GM19467 (cell line): Measurements from ENCODE around the gene TNRC18.

ENCODE experiments used
- ATAC-seq: cut with Tn5 transposase; IDR thresholded peaks from one replicate; pipeline ENCODE4 v1.9.1; 2021; ENCODE audit warnings: mild to moderate bottlenecking, moderate library complexity; ENCODE audit not compliant: unreplicated experiment

The TNRC18 gene

DNA sequence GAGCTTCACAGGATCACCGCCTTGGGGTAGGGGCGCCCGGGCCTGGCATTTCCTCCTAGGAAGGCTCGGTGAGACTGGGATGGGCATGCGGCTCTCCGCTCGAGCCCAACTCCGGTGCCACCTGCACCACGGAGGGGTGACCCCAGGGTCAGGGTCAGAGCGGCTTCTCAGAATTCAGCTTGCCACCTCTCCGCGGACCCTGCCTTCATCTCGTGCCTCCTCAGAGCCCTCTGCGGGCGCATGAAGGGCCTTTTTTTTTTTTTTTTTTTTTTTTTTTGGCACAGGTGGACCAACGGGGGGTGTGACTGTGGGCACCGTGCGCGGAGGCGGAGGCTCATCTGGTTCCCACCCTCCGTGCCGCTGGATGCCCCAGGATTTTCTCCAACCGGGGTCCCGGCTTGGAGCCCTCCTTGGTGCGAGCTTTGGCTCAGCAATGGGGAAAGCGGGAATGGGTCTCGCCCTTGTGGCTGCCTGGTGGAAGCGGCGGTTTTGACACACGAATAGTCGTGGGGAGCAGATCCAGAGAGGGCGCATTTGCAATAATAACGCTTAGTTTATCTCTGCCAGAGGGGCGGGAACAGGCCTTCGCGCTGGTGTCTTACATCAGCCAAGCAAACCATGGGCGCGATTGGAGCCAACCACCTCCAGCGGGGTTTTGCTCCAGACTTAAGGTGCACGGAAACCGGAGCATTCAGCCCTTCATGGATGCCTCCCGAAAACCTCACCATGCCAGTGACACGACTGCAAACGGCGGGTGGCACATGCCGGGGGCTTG, 5.0 kb upstream of the TNRC18 start:
- ATAC-seq = no peak

DNA sequence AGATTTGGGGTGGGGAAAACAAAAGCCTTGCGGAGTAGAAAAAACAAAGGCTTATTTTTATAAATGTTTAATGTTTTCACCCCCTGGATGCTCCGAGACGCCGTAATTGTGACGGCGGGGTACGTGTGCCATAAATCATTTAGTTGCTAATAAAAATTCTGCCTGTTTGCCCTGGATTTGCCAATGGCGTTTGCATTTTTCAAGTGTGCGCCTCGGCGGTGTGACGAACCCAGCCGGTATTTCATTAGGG, 2.5 kb upstream of the TNRC18 start:
- no peak for ATAC-seq

DNA sequence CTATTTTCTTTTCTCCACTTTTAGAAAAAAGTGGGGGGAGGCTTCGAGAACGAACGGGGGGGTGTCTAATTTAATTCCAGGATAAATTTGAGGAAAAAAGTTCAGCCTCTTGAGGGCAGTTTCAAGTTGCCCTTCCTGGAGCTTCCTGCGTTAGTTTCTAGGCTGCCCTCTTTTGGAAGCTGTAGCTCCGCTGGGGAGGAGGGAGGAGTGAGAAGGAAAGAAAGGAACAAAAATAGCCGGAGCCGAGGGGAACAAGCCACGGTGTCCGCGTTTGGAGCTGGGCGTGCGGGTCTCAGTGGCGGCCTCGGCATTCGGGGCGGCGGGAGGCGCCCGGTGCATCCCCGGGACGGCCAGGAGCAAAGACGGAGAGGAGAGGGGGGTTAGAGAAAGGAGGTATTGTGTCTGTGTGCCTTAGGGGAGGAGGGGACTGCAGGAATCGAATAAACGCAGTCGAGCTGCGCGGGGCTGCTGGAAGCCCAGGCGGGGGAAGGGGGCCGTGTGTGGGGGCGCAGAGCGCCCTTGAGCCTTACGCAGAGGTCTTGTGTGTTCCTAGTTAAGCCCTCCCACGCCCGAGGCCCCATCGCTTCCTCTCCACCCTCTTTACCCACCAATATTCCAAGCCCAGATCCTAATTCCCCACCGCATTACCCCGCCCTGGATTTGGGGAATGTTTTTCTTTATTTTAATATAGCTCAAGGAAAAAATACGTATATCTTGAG, 2.0 kb upstream of the TNRC18 start:
- no peak for ATAC-seq

DNA sequence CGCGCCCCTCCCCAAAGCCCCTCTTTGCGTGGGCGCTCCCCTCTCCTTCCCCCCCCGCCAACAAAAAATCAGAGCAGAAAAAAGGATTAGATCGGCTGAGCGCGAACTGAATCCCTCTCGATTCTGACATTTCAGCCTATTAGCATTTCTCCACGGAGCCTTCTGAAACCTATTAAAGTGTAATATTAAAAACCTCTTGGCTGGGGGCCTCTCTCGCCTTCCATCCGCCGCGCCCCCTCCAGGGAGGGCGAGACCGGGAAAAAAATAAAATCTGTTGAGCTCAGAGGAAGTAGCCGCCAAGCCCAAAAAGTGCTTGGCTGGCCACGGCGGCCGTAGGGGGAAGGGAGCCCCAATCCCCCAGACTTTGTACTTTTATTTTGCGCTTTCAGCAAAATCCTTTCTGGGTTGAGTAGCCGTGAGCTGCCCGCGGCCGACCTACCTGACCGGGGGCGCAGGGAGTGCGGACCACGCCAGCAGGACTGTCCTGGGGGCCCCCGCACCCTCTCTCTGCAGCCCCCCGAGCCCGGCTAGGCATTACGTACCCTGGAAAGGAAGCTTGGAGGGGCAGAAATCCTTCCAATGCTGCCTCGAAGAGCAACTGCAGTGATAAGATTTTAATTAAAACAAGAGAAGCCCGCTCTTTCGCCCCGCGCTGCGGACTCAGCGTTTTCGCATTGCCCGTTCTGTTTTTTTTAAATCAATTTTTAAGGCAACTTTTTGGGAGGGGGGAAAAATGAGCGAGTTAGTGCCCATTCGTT, 1.3 kb upstream of the TNRC18 start:
- ATAC-seq = no peak

DNA sequence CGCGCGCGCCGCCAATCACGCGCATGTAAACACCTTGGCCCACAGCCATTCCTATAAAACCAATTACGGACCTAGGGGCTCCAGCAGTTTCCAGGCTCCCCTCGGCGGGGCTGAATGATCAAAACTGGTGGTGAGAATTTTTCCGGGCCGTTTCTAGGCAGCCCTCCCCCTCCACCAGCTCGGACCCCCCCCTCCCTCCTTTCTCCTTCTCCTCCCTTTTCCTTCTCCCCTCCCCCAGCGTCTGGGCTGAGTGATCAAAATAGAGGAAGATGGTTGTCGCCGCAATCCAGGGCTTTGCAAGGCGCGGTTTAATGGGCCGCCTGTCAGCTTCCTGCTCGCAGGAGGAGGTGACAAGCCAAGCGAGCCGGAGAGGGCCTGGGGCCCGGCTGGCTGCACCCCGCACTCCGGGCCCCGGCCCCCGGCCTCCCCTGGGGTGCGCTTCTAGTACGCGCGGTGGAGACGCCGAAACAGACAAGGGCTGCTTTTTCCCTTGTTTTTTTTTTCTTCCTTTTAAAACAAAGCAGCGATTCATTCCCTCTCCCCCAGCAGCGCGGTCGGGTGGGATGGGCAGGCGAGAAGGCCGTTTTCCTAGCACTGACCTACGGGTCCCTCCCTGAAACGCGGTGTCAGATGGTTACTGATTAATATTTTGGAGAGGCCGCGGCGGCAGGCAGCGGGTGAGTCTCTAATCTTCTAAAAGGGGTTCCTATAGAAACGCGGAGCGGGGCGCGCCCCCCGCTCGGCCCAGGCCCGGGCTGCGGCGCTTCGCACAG, 528 bp upstream of the TNRC18 start:
- ATAC-seq = no peak

DNA sequence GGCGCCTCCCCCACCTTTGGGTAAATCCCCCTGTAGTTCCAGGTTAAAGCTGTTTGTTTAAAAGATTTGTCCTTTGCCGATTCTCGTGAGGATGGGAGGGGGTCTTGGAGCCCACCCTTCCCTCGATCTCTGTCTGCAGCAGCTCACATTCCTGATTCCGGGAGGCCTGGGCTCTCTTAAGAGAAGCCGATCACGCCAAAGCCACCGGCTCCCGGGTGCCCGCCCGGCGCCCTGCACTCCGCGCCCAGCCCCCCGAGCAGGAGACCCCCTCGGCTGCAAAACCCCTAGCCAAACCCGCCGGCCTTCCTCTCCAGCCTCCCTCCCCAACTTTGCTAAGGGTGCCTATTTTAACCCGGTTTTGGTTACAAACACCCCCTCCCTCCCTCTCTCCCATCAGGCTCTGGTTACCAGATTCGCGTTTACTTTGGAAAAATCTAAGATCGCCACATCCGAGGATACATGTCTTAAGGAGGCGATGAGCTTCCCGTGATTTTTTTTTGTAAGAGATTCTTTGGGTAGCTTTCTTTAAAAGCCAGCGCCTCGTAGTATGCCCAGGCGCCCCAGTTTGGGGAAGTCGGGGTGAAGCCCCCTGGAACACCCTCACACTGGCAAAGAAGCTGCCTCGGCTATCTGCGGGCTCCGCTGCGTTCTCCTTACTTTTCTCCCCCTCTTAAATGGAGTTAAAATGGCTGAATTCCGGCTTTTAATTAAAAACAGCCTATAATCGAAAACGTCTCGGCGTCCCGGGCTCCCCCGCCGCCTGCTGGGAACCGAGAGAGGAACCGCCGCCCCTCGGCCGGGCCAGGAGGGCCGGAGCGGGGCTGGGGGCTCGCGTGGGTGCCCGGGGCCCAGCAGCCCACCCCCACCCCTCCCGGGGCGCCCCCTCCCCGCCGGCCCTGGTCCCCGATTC, 983 bp downstream of the TNRC18 start:
- ATAC-seq = no peak

DNA sequence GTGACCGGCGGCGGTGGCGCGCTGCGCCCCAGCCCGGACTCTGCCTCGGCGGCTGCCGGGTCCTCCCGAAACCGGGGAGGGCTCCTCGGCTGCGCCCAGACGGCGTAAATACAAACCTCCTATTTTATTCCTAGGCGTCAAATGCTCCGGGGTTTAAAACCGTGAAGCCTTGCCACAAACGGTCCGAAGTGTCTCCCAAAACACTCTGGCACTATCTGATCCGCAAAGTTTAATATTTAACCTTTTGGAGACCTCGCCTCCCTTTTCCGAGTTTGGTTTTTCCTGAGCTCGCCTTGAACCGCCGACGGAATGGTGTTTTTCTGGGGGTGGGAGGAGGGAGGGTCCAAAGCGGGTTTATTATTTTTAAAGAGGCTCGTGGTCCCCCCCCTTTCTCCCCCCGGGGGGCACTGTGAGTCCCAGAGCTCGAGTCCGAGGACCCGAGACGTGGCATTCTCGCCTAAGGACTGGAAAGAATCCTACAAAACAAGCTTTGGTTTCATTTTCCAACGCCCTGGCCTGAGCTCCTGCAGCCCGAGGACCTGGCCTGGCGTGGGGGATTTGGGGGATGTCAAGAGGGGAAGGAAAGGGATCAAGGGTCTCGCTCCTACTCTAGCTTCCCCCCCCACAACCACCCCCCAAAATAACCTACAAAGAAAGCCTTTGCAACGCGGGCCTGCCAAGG, 1.8 kb downstream of the TNRC18 start:
- no peak for ATAC-seq

DNA sequence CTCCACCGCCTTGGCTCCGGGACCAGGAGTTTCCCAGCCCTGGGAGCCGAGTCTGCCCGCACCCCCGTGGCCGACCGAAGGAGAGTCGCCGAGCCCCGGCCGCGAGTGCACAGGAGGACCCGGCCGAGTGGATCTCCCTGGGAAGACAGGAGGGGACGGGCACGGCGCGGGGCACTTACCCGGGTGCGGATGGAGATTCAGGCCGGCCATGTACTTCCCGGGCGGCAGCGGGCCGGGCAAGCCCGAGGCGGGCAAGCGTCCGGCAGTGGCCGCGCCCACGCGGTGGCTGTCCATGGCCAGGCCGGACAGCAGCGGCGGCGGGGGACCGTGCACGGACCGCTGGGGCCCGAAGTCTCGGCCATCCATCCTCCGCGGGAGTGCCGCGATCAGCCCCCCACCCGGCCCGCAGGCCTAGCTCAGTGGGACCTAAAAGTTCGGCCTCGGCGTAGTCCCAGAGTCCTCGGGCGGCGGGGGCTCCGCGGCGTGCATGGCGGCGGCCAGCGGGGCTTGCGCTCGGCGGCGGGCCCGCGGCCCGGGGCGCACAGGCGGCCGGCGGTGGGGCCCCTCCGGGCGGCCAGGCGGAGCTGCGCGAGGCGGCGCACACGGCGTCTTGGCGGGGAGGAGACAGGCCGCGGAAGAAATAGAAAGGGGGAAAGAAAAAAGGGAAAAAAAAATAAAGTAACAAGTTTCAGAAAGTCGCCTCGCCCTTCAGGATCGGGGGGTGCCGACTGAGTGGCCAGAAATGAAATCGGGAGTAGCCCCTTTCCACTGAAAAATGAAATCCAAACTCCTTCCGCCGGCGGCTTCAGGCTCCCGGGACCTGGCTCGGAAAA, 2.5 kb downstream of the TNRC18 start:
- no peak for ATAC-seq

DNA sequence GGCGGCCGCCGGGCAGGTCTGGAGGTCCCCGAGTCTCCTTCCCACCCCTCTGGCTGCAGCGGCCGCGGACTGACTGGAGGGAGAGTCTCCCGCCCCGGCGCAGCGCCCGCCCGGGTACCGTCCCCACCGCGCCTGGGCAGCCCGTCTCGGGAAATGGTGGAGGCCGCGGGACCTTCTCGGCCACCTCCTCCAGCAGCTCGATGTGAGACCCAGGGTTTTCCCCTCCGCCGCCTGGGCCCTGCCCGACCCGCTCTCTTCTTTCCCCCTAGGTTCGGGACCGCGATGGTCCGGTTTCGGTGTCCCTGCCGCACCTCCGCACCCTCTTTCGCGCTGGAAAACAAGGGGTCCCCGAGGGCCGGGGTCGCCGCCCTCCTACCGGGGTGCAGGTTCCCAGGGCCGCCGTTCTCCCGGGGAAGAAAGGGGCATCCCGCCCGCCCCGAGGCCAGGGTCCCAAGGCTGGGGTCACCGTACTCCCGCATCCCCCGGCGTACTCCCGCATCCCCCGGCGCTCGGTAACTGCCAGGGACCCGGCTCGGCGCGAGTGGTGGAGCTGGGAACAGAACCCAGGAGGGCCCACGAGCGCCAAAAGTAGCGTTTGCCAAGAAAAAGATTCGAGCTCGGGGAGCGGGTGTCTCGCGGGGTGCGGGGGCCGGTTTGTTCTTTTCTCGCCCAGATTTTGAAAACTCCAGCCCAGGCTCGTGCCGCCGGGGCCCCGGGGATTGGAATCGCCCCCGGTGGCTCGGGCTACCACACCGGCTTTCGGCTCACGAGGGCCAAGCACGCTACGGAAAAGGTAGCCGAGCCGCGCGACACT, 3.4 kb downstream of the TNRC18 start:
- ATAC-seq = no peak

DNA sequence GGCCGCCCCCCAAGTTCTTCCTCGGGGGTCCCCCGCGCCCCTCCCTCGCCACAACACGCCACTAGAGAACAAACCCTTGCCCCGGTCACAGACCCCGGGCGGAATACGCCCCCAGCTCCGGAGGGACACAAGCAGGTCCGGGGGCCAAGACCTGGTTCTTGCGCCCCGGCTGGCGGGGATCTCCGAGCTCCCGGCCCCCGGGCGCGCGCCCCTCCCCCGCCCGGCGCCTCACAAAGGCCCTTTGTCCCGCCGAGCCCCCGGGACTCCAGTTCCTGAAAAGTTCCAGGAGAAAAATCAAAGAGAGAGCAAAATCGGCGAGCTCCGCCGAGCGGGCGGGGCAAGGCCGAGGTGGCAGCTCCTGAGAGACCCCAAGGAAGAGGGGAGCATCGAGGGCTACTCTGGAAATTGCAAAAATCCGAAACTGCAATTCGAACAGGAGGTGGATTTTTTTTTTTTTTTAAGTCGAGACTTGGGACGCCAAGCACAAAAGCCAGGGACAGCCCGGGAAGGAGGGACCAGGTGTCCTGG, 4.0 kb downstream of the TNRC18 start:
- ATAC-seq = no peak

DNA sequence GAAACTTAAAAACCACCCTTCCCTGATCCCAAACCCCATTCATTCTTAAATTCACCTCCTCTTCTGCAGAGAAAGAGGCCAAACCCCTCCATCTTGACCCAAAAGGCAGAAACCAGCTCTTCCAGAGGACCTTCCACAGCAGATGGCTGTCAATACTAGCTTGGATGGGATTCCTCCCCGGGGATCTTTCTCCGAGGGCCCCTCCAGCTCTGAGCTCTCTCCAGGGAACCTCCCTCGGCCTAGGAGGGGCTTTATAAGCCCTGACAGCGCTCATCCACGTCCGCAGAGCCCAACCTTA, 5.4 kb downstream of the TNRC18 start:
- ATAC-seq = no peak

DNA sequence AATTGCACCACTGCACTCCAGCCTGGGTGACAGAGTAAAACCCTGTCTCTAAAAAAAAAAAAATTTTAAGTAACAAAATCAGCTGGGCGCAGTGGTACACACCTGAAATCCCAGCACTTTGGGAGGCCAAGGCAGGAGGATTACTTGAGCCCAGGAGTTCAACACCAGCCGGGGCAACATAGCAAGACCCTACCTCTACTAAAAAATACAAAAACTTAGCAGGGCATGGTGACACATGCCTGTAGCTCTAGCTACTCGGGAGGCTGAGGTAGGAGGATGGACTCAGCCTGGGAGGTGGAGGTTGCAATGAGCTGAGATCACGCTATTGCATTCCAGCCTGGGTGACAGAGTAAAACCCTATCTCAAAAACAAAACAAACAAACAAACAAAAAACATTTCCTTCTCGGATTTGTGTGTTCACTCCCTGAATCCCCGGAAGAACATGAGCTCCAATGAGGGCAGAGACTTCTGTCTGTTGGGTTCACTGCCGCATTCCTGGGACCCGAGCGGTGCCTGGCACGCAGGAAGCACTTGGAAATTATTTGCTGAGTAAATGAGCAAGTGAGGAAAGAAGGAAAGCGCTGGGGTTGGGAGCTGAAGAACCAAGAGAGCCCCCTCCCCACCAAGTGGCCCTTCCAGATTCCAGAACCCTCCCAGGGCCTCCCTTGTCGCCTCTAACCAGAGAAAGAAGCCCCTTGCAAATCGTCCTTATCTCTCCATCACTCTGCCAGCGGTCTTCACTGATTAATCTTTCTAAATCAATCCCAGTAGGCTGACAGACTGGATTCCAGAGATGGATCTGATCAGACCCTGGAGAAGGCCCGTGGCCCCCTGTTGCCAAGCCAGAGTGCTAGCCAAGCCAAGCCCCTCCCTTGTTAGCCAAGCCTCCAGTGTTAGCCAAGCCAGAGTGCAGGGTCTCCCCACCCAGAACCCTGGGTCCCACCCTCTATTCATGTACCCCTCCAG, 6.2 kb downstream of the TNRC18 start:
- no peak for ATAC-seq

DNA sequence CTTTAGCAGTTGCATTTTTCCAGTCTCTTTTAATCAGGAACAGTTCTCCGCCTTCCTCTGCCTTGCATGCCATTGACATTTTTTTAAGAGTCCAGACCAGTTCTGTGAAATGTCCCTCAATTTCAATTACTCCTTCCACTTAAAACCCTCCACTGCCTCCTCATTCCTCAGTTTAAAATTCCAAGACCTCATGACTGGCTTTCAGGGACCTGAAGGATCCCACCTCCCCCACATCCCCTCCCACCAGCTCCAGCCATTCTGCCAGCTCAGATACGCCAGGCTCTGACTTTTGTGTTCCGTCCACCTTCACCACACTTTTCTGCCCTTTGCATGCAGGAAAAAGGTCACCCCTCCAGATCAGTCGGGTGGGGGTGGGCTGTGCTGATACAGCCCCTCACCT, 8.7 kb downstream of the TNRC18 start:
- ATAC-seq = no peak

DNA sequence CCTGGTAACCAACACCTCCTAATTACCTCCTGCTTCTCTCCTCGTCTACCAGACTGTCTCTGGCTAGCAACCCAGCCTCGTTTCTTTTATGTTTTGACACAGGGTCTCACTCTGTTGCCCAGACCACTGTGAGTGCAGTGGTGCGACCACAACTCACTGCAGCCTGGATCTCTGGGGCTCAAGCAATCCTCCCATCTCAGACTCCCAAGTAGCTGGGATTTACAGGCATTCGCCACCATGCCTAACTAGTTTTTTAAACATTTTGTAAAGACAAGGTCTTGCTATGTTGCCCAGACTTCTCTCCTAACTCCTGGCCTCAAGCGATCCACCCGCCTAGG, 10.2 kb downstream of the TNRC18 start:
- no peak for ATAC-seq

DNA sequence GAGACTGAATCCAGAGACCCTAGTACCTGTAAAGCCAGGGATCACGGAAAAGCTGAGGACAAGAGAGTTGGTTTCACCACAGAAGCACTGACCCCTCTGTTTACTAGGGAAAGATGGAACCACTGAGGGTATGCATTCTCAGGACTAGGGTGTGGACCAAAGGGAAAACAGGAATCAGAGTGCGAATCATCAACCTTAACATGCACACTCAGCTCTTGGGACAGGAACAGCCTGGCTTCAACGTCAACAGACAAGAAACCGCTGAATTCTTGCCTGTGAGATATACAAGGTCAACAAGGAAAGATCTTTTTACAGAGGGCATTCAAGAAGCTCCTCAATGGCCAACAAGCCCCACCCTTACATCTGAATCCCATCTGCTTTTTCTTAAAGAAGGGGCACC, 14.9 kb downstream of the TNRC18 start:
- ATAC-seq = no peak

DNA sequence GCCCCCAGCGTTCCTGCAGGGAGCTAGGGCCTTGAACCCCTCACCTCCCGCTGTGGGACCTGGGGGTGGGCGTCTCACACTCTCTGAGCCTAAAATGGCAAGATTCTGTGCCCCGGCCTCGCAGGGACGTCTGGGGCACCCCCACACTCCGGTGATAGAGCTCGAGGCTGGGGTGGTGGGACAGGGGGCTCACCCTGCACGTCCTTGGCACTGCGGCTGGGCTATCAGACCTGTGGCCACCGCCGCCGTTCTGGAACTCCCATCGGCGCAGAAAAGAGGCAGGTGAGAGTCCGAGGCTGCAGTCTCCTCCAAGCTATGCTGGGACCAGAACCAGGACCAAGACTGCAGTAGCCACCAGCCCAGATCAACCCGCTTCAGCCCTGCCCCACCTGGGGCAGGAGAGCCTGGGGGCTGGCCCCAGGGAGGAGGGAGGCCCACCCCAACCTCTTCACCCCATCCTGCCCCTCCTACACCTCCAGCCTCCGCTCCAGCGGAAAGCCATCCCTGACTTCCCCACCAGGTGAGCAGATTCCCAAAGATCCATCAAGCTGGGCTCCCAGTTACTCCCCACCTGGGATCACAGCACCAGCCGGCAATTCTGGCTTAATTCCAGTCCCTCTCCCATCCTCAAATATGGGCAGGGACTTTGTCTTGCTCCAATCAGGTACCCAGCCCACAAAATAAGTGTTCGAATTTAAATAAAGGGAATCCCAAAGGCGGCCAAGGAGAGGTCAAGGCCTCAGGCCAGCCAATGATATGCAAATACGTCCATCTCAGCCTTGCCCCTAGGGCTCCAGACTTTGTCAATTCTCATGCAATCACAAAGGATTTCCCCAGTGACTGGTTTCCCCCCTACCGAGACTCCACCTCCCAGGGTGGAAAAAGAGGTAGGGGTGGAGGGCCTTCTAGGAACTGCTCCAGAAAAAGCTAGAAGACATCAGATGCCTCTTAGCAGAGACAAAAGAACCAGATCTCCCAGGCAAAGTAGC, 16.4 kb downstream of the TNRC18 start:
- no peak for ATAC-seq
